Tibial nerve (tissue), 4 donors: ENCODE results near the gene TRMT10C.

Source experiments
- EP300 ChIP-seq, 2 donors: sonication (generic); formaldehyde crosslinking; IDR thresholded peaks; one replicate each; pipeline ENCODE4 v1.6.1; 2017; ENCODE audit warnings: antibody characterized with exemption in 2 of 2, mild to moderate bottlenecking in 1 of 2
- POLR2A ChIP-seq, 2 donors: fragments of 450-650 bp; IDR thresholded peaks; one replicate each; pipeline ENCODE4 v1.6.1; 2017; ENCODE audit warnings: antibody characterized with exemption in 2 of 2, mild to moderate bottlenecking in 2 of 2, moderate library complexity in 2 of 2
- TF ChIP-seq, protein P1 (sequence below), 5 experiments: fragments of 200-600 bp in 3 of 5; fragments of 450-650 bp in 2 of 5; sonication (generic) in 3 of 5; IDR thresholded peaks; one replicate each; pipeline ENCODE4 v1.5.1; 2016 to 2019; ENCODE audit warnings: antibody characterized with exemption in 5 of 5, mild to moderate bottlenecking in 3 of 5, moderate library complexity in 2 of 5

DNA sequence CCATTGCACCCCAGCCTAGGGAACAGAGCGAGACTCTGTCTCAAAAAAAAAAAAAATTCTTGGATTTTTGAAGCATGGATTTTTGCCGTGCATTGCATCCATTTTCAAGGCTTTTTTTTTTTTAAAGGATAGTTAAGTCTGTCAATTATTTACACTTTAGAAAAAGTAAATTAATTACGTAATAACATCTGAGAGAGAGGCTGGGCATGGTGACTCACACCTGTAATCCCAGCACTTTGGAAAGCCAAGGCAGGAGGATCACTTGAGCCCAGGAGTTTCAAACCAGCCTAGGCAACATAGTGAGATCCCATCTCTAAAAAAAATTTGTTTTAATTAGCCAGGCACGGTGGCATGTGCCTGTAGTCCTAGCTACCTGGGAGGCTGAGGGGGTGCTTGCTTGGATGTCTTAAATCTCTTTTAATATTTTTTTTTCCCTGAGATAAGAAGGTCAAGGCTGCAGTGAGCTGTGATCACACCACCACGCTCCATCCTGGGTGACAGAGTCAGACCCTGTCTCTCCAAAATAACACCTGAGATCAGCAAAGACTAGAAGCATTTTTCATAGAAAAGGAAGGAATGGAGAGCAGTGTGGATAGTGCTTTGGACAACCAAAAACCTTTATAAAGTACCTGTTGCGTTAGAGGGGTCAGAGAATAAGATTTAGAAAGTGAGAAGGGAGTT is 41.8 kb upstream of the TRMT10C start:
- TF ChIP-seq, protein P1, sequence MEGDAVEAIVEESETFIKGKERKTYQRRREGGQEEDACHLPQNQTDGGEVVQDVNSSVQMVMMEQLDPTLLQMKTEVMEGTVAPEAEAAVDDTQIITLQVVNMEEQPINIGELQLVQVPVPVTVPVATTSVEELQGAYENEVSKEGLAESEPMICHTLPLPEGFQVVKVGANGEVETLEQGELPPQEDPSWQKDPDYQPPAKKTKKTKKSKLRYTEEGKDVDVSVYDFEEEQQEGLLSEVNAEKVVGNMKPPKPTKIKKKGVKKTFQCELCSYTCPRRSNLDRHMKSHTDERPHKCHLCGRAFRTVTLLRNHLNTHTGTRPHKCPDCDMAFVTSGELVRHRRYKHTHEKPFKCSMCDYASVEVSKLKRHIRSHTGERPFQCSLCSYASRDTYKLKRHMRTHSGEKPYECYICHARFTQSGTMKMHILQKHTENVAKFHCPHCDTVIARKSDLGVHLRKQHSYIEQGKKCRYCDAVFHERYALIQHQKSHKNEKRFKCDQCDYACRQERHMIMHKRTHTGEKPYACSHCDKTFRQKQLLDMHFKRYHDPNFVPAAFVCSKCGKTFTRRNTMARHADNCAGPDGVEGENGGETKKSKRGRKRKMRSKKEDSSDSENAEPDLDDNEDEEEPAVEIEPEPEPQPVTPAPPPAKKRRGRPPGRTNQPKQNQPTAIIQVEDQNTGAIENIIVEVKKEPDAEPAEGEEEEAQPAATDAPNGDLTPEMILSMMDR (IDR thresholded peaks at IDR 0.05): no peak
- no peak for TF ChIP-seq POLR2A (IDR thresholded peaks at IDR 0.05)
- no peak for TF ChIP-seq EP300 (IDR thresholded peaks at IDR 0.05)
